ENCODE results near the gene KMO. TPM values are rescaled to one million over a fixed set of nuclear protein-coding genes. Genes with fewer than 3 reads are reported as not detected.

The KMO gene
- total and polyA plus RNA-seq, 2 of the 8 experiments (the other 6 are each of a cell fraction or from before 2014, with no cell fraction given), result not detected

- Histone ChIP-seq H3K9me3 (ENCODE audit: insufficient read depth in 2 of 2, low read depth in 1 of 2, low read length in 1 of 2) (peaks cover 0 to 6% of the 10 kb centered on the region in 2 experiments; a peak in 1 of 4 replicates), H3K4ac (replicated peaks; ENCODE audit: insufficient read length, low read depth, low read length) (no peak overlapping the region), H2AK5ac (ENCODE audit: low read depth, low read length) (no peak overlapping the region), H4K5ac (ENCODE audit: insufficient read length, low read depth, low read length) (no peak overlapping the region), H3K18ac (ENCODE audit: extremely low read depth, low read length) (no peak overlapping the region), H4K8ac (ENCODE audit: extremely low read depth, insufficient read depth, low read length) (no peak overlapping the region), H2BK20ac (ENCODE audit: low read length) (no peak overlapping the region), H2BK120ac (replicated peaks; ENCODE audit: low read depth, low read length) (no peak overlapping the region), H4K91ac (replicated peaks; ENCODE audit: insufficient read length, low read length) (no peak overlapping the region), H3K23me2 (ENCODE audit: low read depth, low read length) (peaks cover 4% of the 10 kb centered on the region; the same call in 1 of the 2 replicates), H2AFZ (ENCODE audit: low read length) (no peak overlapping the region), H3K27ac (ENCODE audit: low read depth, low read length) (no peak overlapping the region), H4K20me1 (replicated peaks in 1 of 2; ENCODE audit: control insufficient read depth in 1 of 2, insufficient read depth in 2 of 2, low read length in 2 of 2) (peaks cover 0 to 10% of the 10 kb centered on the region in 2 experiments), H2BK5ac (ENCODE audit: low read depth, low read length) (no peak overlapping the region), H3K4me3 (ENCODE audit: extremely low read depth in 1 of 4, insufficient read depth in 2 of 4, low read depth in 3 of 4, low read length in 4 of 4) (peak overlapping the region; percentile 23 to 100 (median 64)), H2BK12ac (ENCODE audit: low read depth, low read length) (no peak overlapping the region), H2BK15ac (ENCODE audit: low read length) (no peak overlapping the region), H3K79me2 (ENCODE audit: control insufficient read depth in 1 of 2, insufficient read depth in 2 of 2, low read length in 2 of 2) (peaks cover 3 to 65% of the 10 kb centered on the region in 2 experiments; a peak in 3 of 4 replicates), H3K14ac (ENCODE audit: insufficient read length) (no peak overlapping the region), H3K4me2 (ENCODE audit: insufficient read depth in 1 of 2, low read depth in 2 of 2, low read length in 2 of 2) (peak overlapping the region; percentile 71 to 76), H3K56ac (replicated peaks; ENCODE audit: insufficient read length, low read depth, low read length) (no peak overlapping the region), H3K4me1 (replicated peaks in 1 of 4; ENCODE audit: control insufficient read depth in 3 of 4, insufficient read depth in 4 of 4, low read length in 3 of 4) (peaks cover 0 to 7% (median 3%) of the 10 kb centered on the region in 4 experiments; a peak in 5 of 7 replicates), H3K36me3 (ENCODE audit: control insufficient read depth in 2 of 4, insufficient read depth in 4 of 4, low read length in 3 of 4) (peaks cover 0 to 29% (median 11%) of the 10 kb centered on the region in 4 experiments; a peak in 6 of 8 replicates), H3K27me3 (replicated peaks in 1 of 4; ENCODE audit: control insufficient read depth in 3 of 4, extremely low read depth in 1 of 4, insufficient read depth in 3 of 4, low read length in 3 of 4) (no peaks in the 10 kb centered on the region; a peak in 1 of 7 replicates), H3K23ac (ENCODE audit: insufficient read length) (no peak overlapping the region), H3K9ac (replicated peaks in 1 of 4; ENCODE audit: extremely low read depth in 1 of 4, low read depth in 3 of 4, low read length in 3 of 4) (no peak overlapping the region), H3K79me1 (ENCODE audit: low read depth, low read length) (peaks cover 3% of the 10 kb centered on the region; the same call in 1 of the 2 replicates)
- DNase-seq (ENCODE audit: low read depth in 1 of 2, low spot score in 2 of 2), result no peak
- WGBS, 2 experiments (ENCODE audit: extremely low coverage in 1 of 2, insufficient coverage in 1 of 2, insufficient read length in 1 of 2, insufficient replicate concordance in 2 of 2, low coverage in 1 of 2, low lambda C conversion rate in 2 of 2, missing lambda C conversion rate in 1 of 2), result 76% methylated on average over 5 of the region's 5 CpGs; no CpG with 5 or more reads in 1 of the 2 experiments
- CTCF ChIA-PET (ENCODE audit: partially characterized antibody), result interaction anchor here (0.7 to 1.2 kb wide), 3 partner anchors 11 to 27 kb away, joined by 3 to 4 read pairs (median 3); no protein-coding TSS in a partner anchor
- FAIRE-seq, result no peak
- POLR2A ChIA-PET (ENCODE audit: partially characterized antibody), result no interaction called here
- TF ChIP-seq USF2 (IDR thresholded peaks at IDR 0.05; ENCODE audit: low read length), result no peak
- no peak for TF ChIP-seq EP300 (IDR thresholded peaks at IDR 0.05; ENCODE audit: borderline replicate concordance in 1 of 2, low read depth in 2 of 2, low read length in 2 of 2)
- TF ChIP-seq KDM4A (IDR thresholded peaks at IDR 0.05; ENCODE audit: low read depth, low read length, severe bottlenecking), result no peak
- TF ChIP-seq TBP (IDR thresholded peaks at IDR 0.05; ENCODE audit: low read depth, low read length), result no peak
- TF ChIP-seq NRF1 (IDR thresholded peaks at IDR 0.05; ENCODE audit: low read depth, low read length), result no peak
- TF ChIP-seq TEAD4 (IDR thresholded peaks at IDR 0.05; ENCODE audit: low read depth, low read length), result no peak
- no peak for TF ChIP-seq RBBP5 (IDR thresholded peaks at IDR 0.05; ENCODE audit: borderline replicate concordance, low read depth, low read length)
- TF ChIP-seq POLR2AphosphoS5 (IDR thresholded peaks at IDR 0.05; ENCODE audit: low read depth, low read length), result no peak
Observed at GRCh38 chr1:241638099-241638682, 106.0 kb downstream of the KMO start.
